Middle frontal gyrus (tissue), 1 donor: Measurements from ENCODE around the gene ERC2.
"Not testable (repeated sequence)": the region's sequence is repeated elsewhere in the genome, so short reads cannot be mapped to it uniquely, and the experiment has no call there.

Experiments
- DNase-seq: peaks from one replicate; pipeline ENCODE4 v3.0.0-alpha.2; 2015; ENCODE audit warnings: low spot score; ENCODE audit errors: extremely low spot score

Gene ERC2

GRCh38 chr3:56081246-56081645, 387.0 kb downstream of the ERC2 start:
- DNase-seq, result no peak

GRCh38 chr3:56076746-56077145, 391.5 kb downstream of the ERC2 start:
- no peak for DNase-seq

GRCh38 chr3:56075089-56075488, 393.2 kb downstream of the ERC2 start:
- DNase-seq, result no peak

- DNase-seq, result no peak
Measured at GRCh38 chr3:56069766-56070165, 398.5 kb downstream of the ERC2 start.

GRCh38 chr3:56066405-56066804, 401.9 kb downstream of the ERC2 start:
- DNase-seq, result not testable (repeated sequence)

GRCh38 chr3:56064684-56065083, 403.6 kb downstream of the ERC2 start:
- no peak for DNase-seq

GRCh38 chr3:56061279-56061626, 407.0 kb downstream of the ERC2 start:
- no peak for DNase-seq

GRCh38 chr3:56060521-56061278, 407.6 kb downstream of the ERC2 start:
- DNase-seq, result no peak

GRCh38 chr3:56059731-56060130, 408.5 kb downstream of the ERC2 start:
- DNase-seq, result no peak

GRCh38 chr3:56055951-56056350, 412.3 kb downstream of the ERC2 start:
- DNase-seq, result no peak

GRCh38 chr3:56055546-56055945, 412.7 kb downstream of the ERC2 start:
- DNase-seq, result no peak

- DNase-seq, result no peak
Measured at GRCh38 chr3:56054844-56055243, 413.4 kb downstream of the ERC2 start.

- no peak for DNase-seq
Measured at GRCh38 chr3:56053727-56054126, 414.5 kb downstream of the ERC2 start.

GRCh38 chr3:56052188-56052587, 416.1 kb downstream of the ERC2 start:
- no peak for DNase-seq

- no peak for DNase-seq
Measured at GRCh38 chr3:56051052-56051451, 417.2 kb downstream of the ERC2 start.

- DNase-seq, result no peak
Measured at GRCh38 chr3:56048946-56049345, 419.3 kb downstream of the ERC2 start.

- no peak for DNase-seq
Measured at GRCh38 chr3:56048331-56048730, 419.9 kb downstream of the ERC2 start.

GRCh38 chr3:56042326-56042951, 425.8 kb downstream of the ERC2 start:
- DNase-seq, result no peak

GRCh38 chr3:56025326-56025725, 442.9 kb downstream of the ERC2 start:
- no peak for DNase-seq

- no peak for DNase-seq
Measured at GRCh38 chr3:56023546-56023945, 444.7 kb downstream of the ERC2 start.

- DNase-seq, result no peak
Measured at GRCh38 chr3:56022619-56023018, 445.6 kb downstream of the ERC2 start.

GRCh38 chr3:56019490-56020146, 448.6 kb downstream of the ERC2 start:
- no peak for DNase-seq

- DNase-seq, result not testable (repeated sequence)
Measured at GRCh38 chr3:56015374-56015773, 452.9 kb downstream of the ERC2 start.
